IPS-18c (cell line): ENCODE data around the gene RBM26.

Source experiments
- H3K4me3 ChIP-seq: 2 replicates; pipeline ENCODE4 v1.7.0; 2013; ENCODE audit warnings: low read depth, mild to moderate bottlenecking, low read length, moderate library complexity; ENCODE audit not compliant: insufficient read depth
- H3K9me3 ChIP-seq: one replicate; pipeline ENCODE4 v1.6.1; 2013; ENCODE audit warnings: mild to moderate bottlenecking, low read length, moderate library complexity; ENCODE audit not compliant: control insufficient read depth, insufficient read depth

RBM26 gene

DNA sequence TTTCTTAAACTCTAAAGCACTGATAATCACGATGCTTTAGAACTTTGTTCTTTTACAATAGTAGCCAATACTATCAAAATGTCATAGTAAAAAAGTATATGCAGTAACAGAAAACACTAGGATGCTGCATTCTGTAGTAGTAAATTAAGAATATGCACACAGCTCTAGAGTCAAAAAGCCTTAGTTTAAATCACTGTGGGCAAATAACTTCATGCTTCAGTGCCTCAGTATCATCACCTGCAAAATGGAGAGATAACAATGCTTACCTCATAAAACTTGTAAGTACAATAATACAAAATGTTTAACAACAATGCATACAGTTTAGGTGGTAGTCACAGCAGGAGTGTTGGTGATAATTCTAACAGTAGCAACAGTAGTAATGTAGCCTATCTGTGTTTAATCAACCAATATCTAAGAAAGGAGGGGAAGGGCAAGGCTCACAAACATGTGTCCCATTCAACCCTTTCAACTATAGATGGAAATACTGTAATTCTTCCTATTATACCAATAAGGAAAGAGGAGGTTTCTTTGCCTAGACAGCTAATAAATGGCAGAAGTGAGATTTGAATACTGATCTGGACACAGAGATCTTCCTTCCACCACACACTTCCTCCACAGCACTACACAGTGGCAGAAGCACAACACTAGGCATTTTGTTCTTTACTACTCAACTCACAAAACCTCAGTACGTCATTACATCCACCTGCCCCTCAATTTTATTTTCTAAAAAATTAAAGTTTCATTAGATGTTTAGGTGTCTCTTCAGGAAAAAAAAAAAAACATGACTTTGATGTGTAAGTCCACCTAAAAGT, 4.6 kb downstream of the RBM26 start:
- no peaks in the 10 kb centered on the region for H3K9me3 ChIP-seq
- no peak overlapping the region for H3K4me3 ChIP-seq

GRCh38 chr13:79398915-79399314, 7.1 kb downstream of the RBM26 start:
- no peaks in the 10 kb centered on the region for H3K9me3 ChIP-seq
- H3K4me3 ChIP-seq: no peak overlapping the region

- H3K9me3 ChIP-seq: no peaks in the 10 kb centered on the region
- no peak overlapping the region for H3K4me3 ChIP-seq
Observed at GRCh38 chr13:79398127-79398526, 7.9 kb downstream of the RBM26 start.

- H3K9me3 ChIP-seq: no peaks in the 10 kb centered on the region
- H3K4me3 ChIP-seq: no peak overlapping the region
Observed at GRCh38 chr13:79395881-79396280, 10.2 kb downstream of the RBM26 start.

DNA sequence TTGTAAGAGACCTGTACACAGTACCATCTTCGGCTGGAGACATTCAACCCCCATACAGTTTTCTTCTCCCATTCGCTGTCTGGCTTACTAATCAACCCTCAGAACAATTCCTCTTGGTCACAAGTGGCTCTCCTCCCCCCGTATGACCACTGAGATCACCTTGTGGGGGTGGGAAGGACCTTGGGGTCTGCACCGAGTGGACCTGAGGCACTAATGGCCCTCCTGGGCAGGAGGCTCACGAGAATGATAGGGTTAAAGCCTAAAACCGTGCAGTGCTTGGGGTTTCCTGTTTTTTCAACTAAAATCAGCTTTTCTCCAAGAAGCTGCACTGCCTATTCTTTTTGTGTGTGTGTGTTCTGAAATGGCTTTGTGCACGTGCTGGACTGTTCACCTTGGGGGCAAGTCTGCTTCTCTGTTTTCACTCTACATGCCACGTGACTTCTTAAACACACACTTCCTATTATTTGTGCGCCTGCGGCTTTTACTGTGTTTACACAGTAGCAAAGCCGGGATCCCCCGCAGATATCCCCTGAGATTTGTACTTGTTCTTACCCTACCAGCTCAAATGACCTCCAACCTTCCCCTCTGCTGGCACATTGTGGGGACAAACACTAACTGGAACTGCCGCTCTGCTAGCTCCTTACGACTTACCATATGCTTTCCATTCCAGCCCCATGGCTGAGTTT, 12.3 kb downstream of the RBM26 start:
- Histone ChIP-seq H3K4me3 (no peak overlapping the region; the same call in 1 of the 2 replicates), H3K9me3 (no peaks in the 10 kb centered on the region)

DNA sequence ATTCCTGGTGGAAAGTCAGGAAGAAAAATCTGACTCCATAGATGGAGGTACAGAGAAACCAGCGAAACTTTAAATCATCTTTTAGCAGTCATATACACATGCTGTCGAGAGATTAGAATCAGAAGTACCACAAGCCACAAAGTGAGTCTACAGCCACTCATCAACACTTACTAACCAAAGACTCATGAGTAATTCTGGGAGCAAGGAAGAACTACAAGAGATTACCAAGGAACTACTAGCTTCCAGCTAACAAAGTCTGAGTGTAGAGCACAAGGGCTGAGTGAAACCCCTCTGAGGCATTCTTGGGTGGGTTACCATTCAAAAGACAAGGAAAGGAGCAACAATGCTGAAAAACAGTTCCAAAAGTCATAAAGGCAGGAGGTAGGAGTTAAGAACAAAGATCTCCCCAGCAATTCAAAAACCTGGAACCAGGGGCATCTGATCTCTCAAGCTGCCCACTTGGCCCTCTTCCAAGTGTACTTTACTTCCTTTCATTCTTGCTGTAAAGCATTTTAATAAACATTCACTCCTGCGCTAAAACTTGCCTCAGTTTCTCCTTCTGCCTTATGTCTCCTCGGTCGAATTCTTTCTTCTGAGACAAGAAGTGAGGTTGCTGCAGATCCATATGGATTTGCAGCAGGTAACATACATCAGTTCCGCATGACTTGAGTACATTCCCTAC, 13.0 kb downstream of the RBM26 start:
- no peaks in the 10 kb centered on the region for H3K9me3 ChIP-seq
- H3K4me3 ChIP-seq: no peak overlapping the region

DNA sequence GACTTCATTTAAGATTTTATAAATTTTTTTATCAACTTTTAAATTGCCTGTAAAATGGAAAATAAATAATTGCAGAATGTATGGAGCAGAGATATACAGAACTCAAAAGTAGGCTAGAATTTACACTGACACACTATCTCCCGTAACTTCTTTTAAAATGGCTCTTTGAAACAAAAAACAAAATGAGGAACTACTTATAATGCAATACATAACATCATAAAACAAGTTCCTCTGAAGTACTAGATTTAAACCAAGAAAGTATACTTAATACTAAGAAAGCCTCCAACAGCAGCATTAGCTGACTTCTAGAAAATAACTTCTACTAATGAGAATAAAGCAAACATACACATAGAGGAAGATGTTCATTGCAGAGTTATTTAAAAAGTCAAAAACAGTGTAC, 17.0 kb downstream of the RBM26 start:
- Histone ChIP-seq H3K9me3 (no peaks in the 10 kb centered on the region), H3K4me3 (no peak overlapping the region)

DNA sequence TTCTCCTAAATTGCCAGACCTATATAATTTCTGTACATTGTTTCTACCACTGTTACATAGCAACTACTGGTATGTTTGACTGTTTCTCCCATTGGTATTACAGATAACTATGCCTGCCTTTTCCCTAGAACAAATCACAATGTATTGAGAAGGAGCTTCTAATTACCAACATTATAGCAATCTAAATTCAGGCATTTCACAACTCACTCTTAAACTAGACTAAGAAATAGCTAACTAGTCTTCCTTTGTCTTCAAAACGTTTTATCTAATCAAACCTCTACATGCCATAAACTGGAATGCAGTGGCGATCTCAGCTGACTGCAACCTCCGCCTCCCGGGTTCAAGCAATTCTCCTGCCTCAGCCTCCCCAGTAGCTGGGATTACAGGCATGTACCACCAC, 18.2 kb downstream of the RBM26 start:
- Histone ChIP-seq H3K9me3 (no peaks in the 10 kb centered on the region), H3K4me3 (no peak overlapping the region)

GRCh38 chr13:79386125-79386826, 19.8 kb downstream of the RBM26 start:
- Histone ChIP-seq H3K9me3 (no peaks in the 10 kb centered on the region), H3K4me3 (no peak overlapping the region)

GRCh38 chr13:79385694-79386093, 20.4 kb downstream of the RBM26 start:
- H3K4me3 ChIP-seq: no peak overlapping the region

DNA sequence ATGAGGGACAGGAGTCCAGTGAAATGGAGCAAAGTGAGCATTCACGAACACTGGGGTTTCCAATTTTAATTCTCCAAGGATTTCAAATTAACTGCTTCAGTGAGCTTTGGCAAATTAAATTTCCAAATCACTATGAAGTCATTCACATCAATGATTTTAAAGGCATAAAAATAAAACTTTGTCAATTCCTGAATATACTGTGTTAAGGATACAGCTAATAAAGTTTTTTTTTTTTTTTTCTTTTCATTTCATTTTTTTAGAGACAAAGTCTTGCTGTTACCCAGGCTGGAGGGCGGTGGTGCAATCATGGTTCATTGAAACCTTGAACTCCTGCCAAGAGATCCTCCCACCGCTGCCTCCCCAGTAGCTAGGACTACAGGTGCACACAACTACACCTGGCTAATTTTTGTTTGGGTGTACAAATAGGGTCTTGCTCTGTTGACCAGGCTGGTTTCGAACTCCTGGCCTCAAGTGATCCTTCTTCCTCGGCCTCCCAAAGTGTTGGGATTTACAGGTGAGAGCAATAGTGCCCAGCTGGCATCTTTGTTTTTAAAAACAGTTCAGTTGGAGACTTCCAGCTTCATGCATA, 21.9 kb downstream of the RBM26 start:
- Histone ChIP-seq H3K9me3 (no peaks in the 10 kb centered on the region), H3K4me3 (no peak overlapping the region)

More at GRCh38 chr13:79385694-79386093, 20.4 kb downstream of the RBM26 start:
- no peaks in the 10 kb centered on the region for H3K9me3 ChIP-seq

DNA sequence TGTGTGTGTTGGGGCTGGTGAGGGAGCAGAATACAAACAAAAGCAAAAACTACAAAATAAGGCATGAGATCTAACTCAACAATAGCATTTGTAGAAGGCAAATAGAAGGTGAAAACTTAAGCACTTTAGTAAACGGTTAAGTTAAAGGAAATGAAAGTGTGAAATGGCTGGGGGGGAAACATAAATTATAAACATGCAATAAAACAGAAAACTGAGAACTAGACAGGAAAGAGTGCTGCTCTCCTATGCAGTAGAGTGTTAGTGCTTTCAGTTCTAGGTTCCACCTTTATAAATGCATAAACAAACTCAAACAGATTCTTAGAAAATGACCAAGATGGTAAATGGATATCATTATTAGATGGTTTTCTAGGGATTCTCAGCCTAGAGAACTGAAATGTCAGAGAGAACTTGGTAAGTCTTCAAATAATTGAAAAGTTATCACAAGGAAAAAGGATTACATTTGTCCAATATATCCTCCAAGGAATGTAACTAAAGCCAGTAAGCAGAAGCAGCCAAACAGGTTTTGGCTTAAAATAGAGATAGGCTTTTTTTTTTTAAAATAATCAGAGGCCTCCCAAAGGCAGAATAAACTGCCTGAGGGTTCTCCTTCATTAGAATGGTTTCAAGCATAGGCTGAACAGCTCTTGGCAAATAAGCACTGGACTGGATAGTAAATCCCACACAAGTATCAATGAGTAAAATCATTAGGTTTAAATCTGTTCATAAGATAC, 23.3 kb downstream of the RBM26 start:
- H3K9me3 ChIP-seq: no peaks in the 10 kb centered on the region
- no peak overlapping the region for H3K4me3 ChIP-seq

GRCh38 chr13:79380997-79381396, 25.1 kb downstream of the RBM26 start:
- H3K9me3 ChIP-seq: no peaks in the 10 kb centered on the region
- no peak overlapping the region for H3K4me3 ChIP-seq

DNA sequence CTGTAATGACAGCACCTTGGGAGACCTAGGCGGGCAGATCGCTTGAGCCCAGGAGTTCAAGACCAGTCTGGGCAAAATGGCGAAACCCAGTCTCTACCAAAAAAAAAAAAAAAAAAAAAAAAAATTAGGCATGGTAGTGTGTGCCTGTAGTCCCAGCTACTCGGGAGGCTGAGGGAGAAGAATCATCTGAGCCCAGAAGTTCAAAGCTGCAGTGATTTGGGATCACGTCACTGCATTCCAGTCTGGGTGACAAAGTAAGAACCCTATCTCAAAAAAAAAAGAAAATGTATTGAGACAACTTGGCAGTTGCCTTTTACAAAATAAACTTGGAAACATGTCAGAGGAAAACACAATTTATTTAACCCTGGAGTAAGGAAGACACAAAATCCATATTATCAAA, 26.8 kb downstream of the RBM26 start:
- Histone ChIP-seq H3K4me3 (no peak overlapping the region), H3K9me3 (no peaks in the 10 kb centered on the region)

DNA sequence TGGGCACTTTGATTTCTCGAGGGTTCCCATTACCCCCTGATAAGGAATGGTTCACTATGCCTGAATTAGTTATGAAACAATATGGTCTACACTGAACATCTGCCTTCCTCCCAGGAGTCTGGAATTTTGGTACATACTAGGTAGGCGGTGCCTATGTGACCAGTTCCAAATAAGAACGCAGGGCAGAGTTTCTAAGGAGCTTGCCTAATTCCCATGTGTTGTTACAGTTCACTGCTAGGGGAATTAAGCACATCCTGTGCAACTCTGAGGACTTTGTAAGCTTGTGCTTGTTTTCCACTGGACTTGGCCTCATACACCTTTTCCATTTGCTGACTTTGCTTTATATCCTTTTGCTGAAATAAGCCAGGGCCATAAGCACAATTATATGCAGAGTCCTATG, 29.2 kb downstream of the RBM26 start:
- Histone ChIP-seq H3K4me3 (no peak overlapping the region), H3K9me3 (no peaks in the 10 kb centered on the region)

GRCh38 chr13:79374578-79374977, 31.5 kb downstream of the RBM26 start:
- Histone ChIP-seq H3K9me3 (no peaks in the 10 kb centered on the region), H3K4me3 (no peak overlapping the region)

GRCh38 chr13:79373916-79374315, 32.1 kb downstream of the RBM26 start:
- Histone ChIP-seq H3K9me3 (no peaks in the 10 kb centered on the region), H3K4me3 (no peak overlapping the region)
